LNCAP (cell line): ENCODE measurements around the gene CEP70.

Experiments
- CTCF ChIP-seq: fragments of 450-650 bp; IDR thresholded peaks from 2 replicates; pipeline ENCODE4 v1.5.1; 2017; ENCODE audit warnings: mild to moderate bottlenecking

Gene CEP70

GRCh38 chr3:138544546-138544945, 49.5 kb downstream of the CEP70 start:
- no peak for TF ChIP-seq CTCF

- no peak for TF ChIP-seq CTCF
These were observed 51.1 kb downstream of the CEP70 start for GRCh38 chr3:138542977-138543376.

GRCh38 chr3:138539352-138539751, 54.7 kb downstream of the CEP70 start:
- no peak for TF ChIP-seq CTCF

GRCh38 chr3:138513090-138513843, 80.8 kb downstream of the CEP70 start:
- TF ChIP-seq CTCF: no peak

GRCh38 chr3:138511945-138512344, 82.1 kb downstream of the CEP70 start:
- no peak for TF ChIP-seq CTCF

GRCh38 chr3:138509586-138509985, 84.5 kb downstream of the CEP70 start:
- TF ChIP-seq CTCF: no peak

- TF ChIP-seq CTCF: no peak
These were observed 86.5 kb downstream of the CEP70 start for GRCh38 chr3:138507524-138507923.

GRCh38 chr3:138498991-138499390, 95.1 kb downstream of the CEP70 start:
- no peak for TF ChIP-seq CTCF
